Caco-2 (cell line): ENCODE measurements around the gene ANKFN1. TPM values are rescaled to one million over a fixed set of nuclear protein-coding genes. Genes with fewer than 3 reads are reported as not detected.

Experiments
- BruUV-seq: library from RNA; stranded (reverse); fragments of 400-500 nt; replicated peaks from 2 replicates; lab custom pipeline; 2021; lab: Mats Ljungman, UMichigan
- CTCF ChIA-PET: fragments of 300-600 bp; sonication (Branson Sonifier 250); formaldehyde crosslinking; loops from one replicate; lab custom pipeline; 2022; ENCODE audit warnings: antibody characterized with exemption; lab: Charles Lee
- POLR2A ChIA-PET: fragments of 300-600 bp; sonication (Branson Sonifier 250); formaldehyde crosslinking; loops from one replicate; lab custom pipeline; 2022; ENCODE audit warnings: antibody characterized with exemption; lab: Charles Lee
- DNase-seq, 2 experiments: peaks; one replicate each; pipeline versions ENCODE4 v3.0.0 to v3.0.0-alpha.2; 2020 to 2022
- H3K27me3 ChIP-seq: replicated peaks from 2 replicates; pipeline ENCODE4 v1.6.0; 2011; ENCODE audit warnings: low read length; ENCODE audit not compliant: control insufficient read depth, insufficient read depth
- H3K36me3 ChIP-seq: 2 replicates; pipeline ENCODE4 v1.5.1; 2011; ENCODE audit warnings: low read length; ENCODE audit not compliant: control insufficient read depth, insufficient read depth
- H3K4me1 ChIP-seq: fragments of 250-450 bp; sonication (Bioruptor Pico); 2 replicates; pipeline ENCODE4 v1.5.1; 2020; ENCODE audit warnings: mild to moderate bottlenecking
- H3K4me3 ChIP-seq: 2 replicates; pipeline ENCODE4 v1.5.1; 2011; ENCODE audit warnings: low read depth, mild to moderate bottlenecking, control low read depth, low read length
- H3K9me3 ChIP-seq: fragments of 250-450 bp; sonication (Bioruptor Pico); 2 replicates; pipeline ENCODE4 v1.5.1; 2020; ENCODE audit warnings: mild to moderate bottlenecking, moderate library complexity
- H3K27ac Mint-ChIP-seq: one replicate; pipeline ENCODE4 v1.8.0; 2022; ENCODE audit warnings: mixed read lengths; ENCODE audit not compliant: unreplicated experiment
- H3K27me3 Mint-ChIP-seq: one replicate; pipeline ENCODE4 v1.8.0; 2022; ENCODE audit warnings: mixed read lengths; ENCODE audit not compliant: insufficient read depth, unreplicated experiment
- H3K36me3 Mint-ChIP-seq: one replicate; pipeline ENCODE4 v1.8.0; 2022; ENCODE audit warnings: mild to moderate bottlenecking, mixed read lengths; ENCODE audit not compliant: insufficient read depth, unreplicated experiment
- H3K4me1 Mint-ChIP-seq: one replicate; pipeline ENCODE4 v1.8.0; 2022; ENCODE audit warnings: low read depth, mixed read lengths; ENCODE audit not compliant: unreplicated experiment
- H3K4me3 Mint-ChIP-seq: one replicate; pipeline ENCODE4 v1.8.0; 2022; ENCODE audit warnings: mild to moderate bottlenecking, moderate library complexity, mixed read lengths; ENCODE audit not compliant: unreplicated experiment
- H3K9me3 Mint-ChIP-seq: one replicate; pipeline ENCODE4 v1.8.0; 2022; ENCODE audit warnings: mixed read lengths; ENCODE audit not compliant: unreplicated experiment
- CTCF ChIP-seq, 2 experiments: fragments of 200-600 bp in 1 of 2; IDR thresholded peaks; 1 replicate in 1 of 2; 2 replicates in 1 of 2; pipeline versions ENCODE4 v1.5.1 to v1.8.0; 2011 to 2022; ENCODE audit warnings: antibody characterized with exemption in 1 of 2, control low read depth in 1 of 2, inconsistent platforms in 1 of 2, low read depth in 1 of 2, low read length in 1 of 2, mild to moderate bottlenecking in 1 of 2, moderate library complexity in 1 of 2; ENCODE audit not compliant: insufficient read depth in 1 of 2, severe bottlenecking in 1 of 2, unreplicated experiment in 1 of 2
- intact Hi-C: fragments of 100-400 bp; cut with micrococcal nuclease; formaldehyde crosslinking; loops from one replicate; pipeline ENCODE4 v1.10.0; 2022; ENCODE audit not compliant: unreplicated experiment
- total RNA-seq: library from RNA; stranded (reverse); gene quantifications from 2 replicates; pipeline ENCODE4 v1.2.3, GENCODE V29; 2022

ANKFN1 gene
- total RNA-seq, 1 experiment from 2014 or later: 0.34 TPM

GRCh38 chr17:56448371-56448770 is 295.1 kb downstream of the ANKFN1 start:
- Mint-ChIP-seq H3K27me3 (peaks cover 5% of the 10 kb centered on the region), H3K9me3 (no peaks in the 10 kb centered on the region), H3K27ac (no peak overlapping the region), H3K4me3 (no peak overlapping the region), H3K4me1 (peaks cover 14% of the 10 kb centered on the region), H3K36me3 (peaks cover 6% of the 10 kb centered on the region)
- Histone ChIP-seq H3K4me3 (no peak overlapping the region), H3K27me3 (no peaks in the 10 kb centered on the region), H3K4me1 (no peaks in the 10 kb centered on the region), H3K9me3 (no peaks in the 10 kb centered on the region), H3K36me3 (no peaks in the 10 kb centered on the region)
- no peak for TF ChIP-seq CTCF (IDR thresholded peaks at IDR 0.05; ENCODE audit: insufficient read depth in 1 of 2, low read depth in 1 of 2, low read length in 1 of 2, severe bottlenecking in 1 of 2, unreplicated experiment in 1 of 2)
- POLR2A ChIA-PET: no interaction called here
- no peak for DNase-seq
- CTCF ChIA-PET: interaction anchor here (0.6 kb wide), 1 partner anchor 129 kb away, joined by 3 read pairs; no protein-coding TSS in a partner anchor
- BruUV-seq: no TSS peak
- intact Hi-C loops: no loop called here

- Mint-ChIP-seq H3K27me3 (peaks cover 7% of the 10 kb centered on the region), H3K4me3 (no peak overlapping the region), H3K36me3 (peaks cover 6% of the 10 kb centered on the region), H3K27ac (no peak overlapping the region), H3K9me3 (no peaks in the 10 kb centered on the region), H3K4me1 (peaks cover 14% of the 10 kb centered on the region)
- Histone ChIP-seq H3K4me3 (no peak overlapping the region), H3K36me3 (no peaks in the 10 kb centered on the region), H3K4me1 (no peaks in the 10 kb centered on the region), H3K27me3 (no peaks in the 10 kb centered on the region), H3K9me3 (no peaks in the 10 kb centered on the region)
- intact Hi-C loops: no loop called here
- no TSS peak for BruUV-seq
- CTCF ChIA-PET: interaction anchor here (0.6 kb wide), 1 partner anchor 286 kb away, joined by 3 read pairs; no protein-coding TSS in a partner anchor
- no peak for DNase-seq
- POLR2A ChIA-PET: no interaction called here
- TF ChIP-seq CTCF (IDR thresholded peaks at IDR 0.05; ENCODE audit: insufficient read depth in 1 of 2, low read depth in 1 of 2, low read length in 1 of 2, severe bottlenecking in 1 of 2, unreplicated experiment in 1 of 2): no peak
Observed at GRCh38 chr17:56449176-56449575, 295.9 kb downstream of the ANKFN1 start.

GRCh38 chr17:56451629-56452028 is 298.4 kb downstream of the ANKFN1 start:
- H3K36me3 Mint-ChIP-seq: peaks cover 6% of the 10 kb centered on the region
- H3K27me3 ChIP-seq: peaks cover 1% of the 10 kb centered on the region; the same call in 1 of the 2 replicates
- H3K27me3 Mint-ChIP-seq: peaks cover 7% of the 10 kb centered on the region
- intact Hi-C loops: no loop called here
- no peak for DNase-seq
- H3K4me3 Mint-ChIP-seq: no peak overlapping the region
- no TSS peak for BruUV-seq
- CTCF ChIA-PET: no interaction called here
- H3K27ac Mint-ChIP-seq: no peak overlapping the region
- peaks cover 6% of the 10 kb centered on the region for H3K4me1 Mint-ChIP-seq
- no peak overlapping the region for H3K4me3 ChIP-seq
- H3K4me1 ChIP-seq: no peaks in the 10 kb centered on the region
- H3K36me3 ChIP-seq: no peaks in the 10 kb centered on the region
- no peaks in the 10 kb centered on the region for H3K9me3 Mint-ChIP-seq
- POLR2A ChIA-PET: no interaction called here
- H3K9me3 ChIP-seq: no peaks in the 10 kb centered on the region
- no peak for TF ChIP-seq CTCF (IDR thresholded peaks at IDR 0.05; ENCODE audit: insufficient read depth in 1 of 2, low read depth in 1 of 2, low read length in 1 of 2, severe bottlenecking in 1 of 2, unreplicated experiment in 1 of 2)
